NT2/D1 (cell line): Measurements from ENCODE around the gene BIRC2.

ENCODE experiments used
- SUZ12 ChIP-seq: IDR thresholded peaks from 2 replicates; pipeline ENCODE4 v1.6.1; 2011; ENCODE audit not compliant: insufficient read length, insufficient read depth; ENCODE audit errors: extremely low read depth
- ZNF274 ChIP-seq: IDR thresholded peaks from 2 replicates; pipeline ENCODE4 v1.6.1; 2011; ENCODE audit warnings: mild to moderate bottlenecking, low read depth, low read length

DNA sequence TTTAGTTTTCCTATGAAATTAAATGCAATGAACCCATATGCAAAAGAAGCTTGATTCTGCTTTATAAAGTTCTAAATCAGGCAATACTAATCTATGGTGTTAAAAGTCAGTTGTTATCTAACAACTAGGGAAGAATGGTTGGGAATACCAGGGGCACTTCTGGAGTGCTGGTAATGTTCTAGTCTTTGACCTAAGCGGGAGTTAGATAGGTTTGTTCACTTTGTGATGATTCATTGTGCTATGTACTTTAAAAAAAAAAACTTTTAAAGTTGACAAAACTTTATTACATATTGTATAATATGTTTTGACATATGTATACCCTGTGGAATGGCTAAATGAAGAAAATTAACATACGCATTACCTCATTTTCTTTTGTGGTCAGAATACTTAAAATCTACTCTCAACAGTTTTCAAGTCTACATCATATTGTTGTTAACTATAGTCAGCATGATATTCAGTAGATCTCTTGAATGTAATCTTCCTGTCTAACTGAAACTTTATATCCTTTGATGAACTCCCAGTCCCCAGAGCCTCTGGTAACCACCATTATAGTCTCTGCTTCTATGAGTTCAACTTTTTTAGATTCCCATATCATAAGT lies 39.2 kb downstream of the BIRC2 start:
- TF ChIP-seq ZNF274 (no peak), SUZ12 (no peak)
